Daoy (cell line): ENCODE measurements around the gene THSD4. TPM values are rescaled to one million over a fixed set of nuclear protein-coding genes. Genes with fewer than 3 reads are reported as not detected.
"Not testable (repeated sequence)": the region's sequence is repeated elsewhere in the genome, so short reads cannot be mapped to it uniquely, and the experiment has no call there.

Experiments used
- DNase-seq: peaks from one replicate; pipeline ENCODE4 v3.0.0-alpha.2; 2015; ENCODE audit warnings: low read depth
- total RNA-seq: library from RNA; depleted of rRNA; stranded (reverse); fragments of >200 nt; shearing (Covaris generic); gene quantifications from 2 replicates; pipeline ENCODE4 v1.2.3, GENCODE V29; 2014

The THSD4 gene
- total RNA-seq, 1 experiment from 2014 or later, result 5.4 TPM

DNA sequence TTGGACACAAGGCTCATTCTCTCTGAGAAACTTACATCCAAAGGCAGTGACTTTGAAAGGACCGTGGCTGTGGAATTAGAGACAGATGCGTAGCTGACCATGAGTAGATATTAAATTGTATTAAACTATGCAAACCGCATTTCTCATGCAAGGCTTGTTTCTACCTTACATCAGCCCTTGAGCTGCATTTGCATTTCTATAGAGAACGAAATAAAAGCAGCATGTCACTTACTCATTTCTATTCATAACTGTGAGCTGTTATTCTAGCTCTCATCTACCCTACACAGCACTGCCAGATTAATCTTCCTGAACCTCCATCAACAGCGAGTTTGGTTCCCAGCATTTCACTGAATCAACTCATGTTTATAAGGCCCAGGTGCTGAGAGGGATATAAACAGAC, 72.3 kb downstream of the THSD4 start:
- no peak for DNase-seq

- no peak for DNase-seq
These were observed 74.4 kb downstream of the THSD4 start for GRCh38 chr15:71189718-71190117.

- no peak for DNase-seq
These were observed 76.0 kb downstream of the THSD4 start for GRCh38 chr15:71191296-71191695.

- no peak for DNase-seq
These were observed 77.5 kb downstream of the THSD4 start for GRCh38 chr15:71192816-71193215.

GRCh38 chr15:71194286-71194685, 79.0 kb downstream of the THSD4 start:
- DNase-seq, result no peak

DNA sequence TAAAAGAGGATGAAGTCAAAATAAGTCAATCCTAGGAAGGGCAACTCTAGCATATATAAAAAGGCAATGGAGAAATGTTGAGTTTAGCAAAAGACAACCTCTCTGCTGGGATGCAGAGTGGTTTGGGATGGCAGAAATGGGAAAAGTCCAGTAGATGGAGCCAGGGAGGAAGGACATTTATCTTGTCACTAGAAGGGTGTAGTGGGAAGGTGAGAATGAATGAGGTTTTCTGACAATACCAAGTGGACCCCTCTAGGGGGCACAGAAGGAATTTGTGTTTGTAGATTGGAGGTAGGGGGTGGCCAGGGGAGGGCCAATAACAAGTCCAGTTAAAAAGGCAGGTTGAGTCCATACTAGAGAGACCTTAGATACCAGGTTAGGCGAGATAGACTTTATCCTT, 80.0 kb downstream of the THSD4 start:
- peak; percentile 25 for DNase-seq

- DNase-seq, result no peak
These were observed 82.3 kb downstream of the THSD4 start for GRCh38 chr15:71197620-71198019.

GRCh38 chr15:71198846-71199245, 83.6 kb downstream of the THSD4 start:
- no peak for DNase-seq

GRCh38 chr15:71199384-71200351, 84.4 kb downstream of the THSD4 start:
- no peak for DNase-seq

DNA sequence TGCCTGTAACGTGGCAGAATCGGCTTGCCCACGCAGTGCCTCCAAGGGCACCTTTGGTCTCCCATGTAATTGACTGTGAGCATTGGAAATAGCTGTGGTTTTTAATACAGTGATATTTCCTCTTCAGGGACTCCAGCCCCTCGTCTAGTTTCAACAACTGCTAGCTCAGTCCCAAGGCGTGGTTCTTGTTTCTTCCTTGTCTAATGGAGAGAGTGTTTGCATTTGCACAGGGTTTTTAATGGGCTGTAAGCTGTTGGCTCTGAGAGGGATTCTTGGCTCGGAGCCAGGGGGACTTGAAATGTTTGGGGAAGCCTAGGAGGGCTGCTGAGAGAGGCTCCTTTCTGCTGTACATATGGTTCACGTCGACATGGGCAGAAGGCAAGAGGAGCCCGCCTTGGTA, 86.2 kb downstream of the THSD4 start:
- no peak for DNase-seq

GRCh38 chr15:71202712-71203111, 87.4 kb downstream of the THSD4 start:
- DNase-seq, result no peak

DNA sequence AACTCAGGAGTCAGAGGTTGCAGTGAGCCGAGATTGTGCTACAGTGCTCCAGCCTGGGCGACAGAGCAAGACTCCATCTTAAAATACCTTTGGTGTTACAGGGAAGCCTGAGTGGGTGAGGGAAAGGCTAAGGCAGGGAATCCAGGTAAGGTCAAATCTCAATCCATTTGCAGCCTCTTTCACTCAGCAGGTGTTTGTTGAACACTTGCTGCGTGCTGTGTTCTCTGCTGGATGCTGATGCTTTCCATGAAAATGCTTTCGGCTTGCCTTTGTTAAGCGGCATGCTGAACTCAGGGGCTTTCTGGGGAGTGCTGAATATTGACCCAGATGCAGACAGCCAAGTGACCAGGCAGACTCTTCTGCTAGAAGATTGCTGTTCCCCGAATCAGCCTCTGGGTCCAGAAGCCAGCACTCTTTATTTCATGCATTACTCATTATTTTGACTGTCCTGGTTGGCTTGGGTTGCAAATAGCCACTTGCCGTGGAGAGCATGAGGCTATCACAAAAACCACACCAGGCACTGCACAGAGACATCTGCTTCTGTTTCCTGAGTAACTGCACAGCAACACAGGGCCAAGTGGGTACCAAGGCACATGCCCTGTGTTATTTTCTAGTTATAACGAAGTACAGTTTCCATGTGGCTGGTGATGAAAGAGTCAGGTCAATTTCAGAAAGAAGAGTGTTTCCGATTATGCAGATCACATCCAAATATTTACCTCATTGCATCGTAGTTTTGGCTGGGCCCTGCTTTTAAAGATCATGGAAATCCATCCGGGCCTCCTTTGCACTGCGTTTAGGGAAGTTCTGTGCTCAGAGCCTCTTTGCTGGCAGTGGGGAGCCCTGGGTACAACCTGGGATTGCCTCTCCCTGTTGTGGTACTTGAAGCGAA, 88.6 kb downstream of the THSD4 start:
- no peak for DNase-seq

DNA sequence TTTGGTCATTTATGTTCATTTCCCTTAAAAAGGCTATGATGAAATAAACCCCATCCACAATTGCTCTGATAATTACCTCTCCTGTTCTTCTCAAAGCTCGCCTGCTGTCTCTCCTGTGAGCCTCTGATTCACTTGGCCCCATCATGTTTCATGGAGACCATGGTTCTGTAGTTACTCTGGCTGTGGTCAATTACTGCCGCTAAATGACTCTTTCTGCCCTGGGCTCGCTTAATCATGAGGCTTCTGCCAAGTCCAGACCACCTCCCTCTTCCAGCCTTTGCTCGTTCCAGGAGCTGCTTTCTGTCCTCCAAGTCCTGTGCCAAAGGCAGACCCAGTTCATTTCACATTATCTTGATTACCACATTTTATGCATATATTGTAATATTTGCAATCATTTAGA, 91.9 kb downstream of the THSD4 start:
- DNase-seq, result no peak

DNA sequence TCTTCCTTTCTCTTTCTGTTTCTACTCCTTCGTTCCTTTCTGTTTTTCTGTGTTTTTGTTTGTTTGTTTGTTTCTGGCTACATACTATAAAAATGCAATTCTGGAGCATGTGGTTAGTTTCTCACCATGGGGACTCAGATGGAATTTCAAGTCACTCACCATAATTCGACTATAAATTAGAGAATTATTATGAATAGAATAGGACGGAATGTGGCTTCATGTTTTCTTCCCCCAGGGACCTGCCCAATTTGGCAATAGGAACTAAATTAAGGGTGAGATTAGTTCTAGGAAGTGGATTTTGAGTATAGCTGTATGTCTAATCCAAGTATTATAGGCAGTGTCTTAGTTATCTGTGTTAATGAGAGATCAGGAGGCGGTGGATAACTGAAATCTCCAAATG, 96.9 kb downstream of the THSD4 start:
- DNase-seq, result no peak

- not testable (repeated sequence) for DNase-seq
These were observed 98.7 kb downstream of the THSD4 start for GRCh38 chr15:71213943-71214342.

GRCh38 chr15:71215126-71215894, 100.0 kb downstream of the THSD4 start:
- no peak for DNase-seq

- DNase-seq, result no peak
These were observed 103.1 kb downstream of the THSD4 start for GRCh38 chr15:71218272-71218805.

DNA sequence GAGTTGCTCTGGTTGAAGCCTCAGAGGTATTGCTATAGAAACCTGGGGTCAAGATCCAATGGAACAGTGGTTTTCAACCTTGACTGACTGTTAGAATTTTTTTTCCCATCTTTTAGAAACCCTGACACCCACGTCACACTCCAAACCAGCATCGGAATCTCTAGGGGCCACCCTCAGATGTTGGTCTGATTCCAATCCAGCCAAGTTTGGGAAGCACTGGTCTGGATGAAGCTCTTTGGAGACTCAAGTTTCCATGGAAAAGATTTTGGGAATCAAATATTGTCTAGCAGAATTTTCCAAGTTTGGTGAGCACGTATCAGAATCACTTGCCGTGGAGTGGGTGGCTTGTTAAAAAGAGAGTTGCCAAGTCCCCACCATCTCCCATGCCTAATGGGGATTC, 103.8 kb downstream of the THSD4 start:
- DNase-seq, result no peak

GRCh38 chr15:71219645-71220044, 104.4 kb downstream of the THSD4 start:
- DNase-seq, result no peak

GRCh38 chr15:71220828-71221227, 105.6 kb downstream of the THSD4 start:
- no peak for DNase-seq

DNA sequence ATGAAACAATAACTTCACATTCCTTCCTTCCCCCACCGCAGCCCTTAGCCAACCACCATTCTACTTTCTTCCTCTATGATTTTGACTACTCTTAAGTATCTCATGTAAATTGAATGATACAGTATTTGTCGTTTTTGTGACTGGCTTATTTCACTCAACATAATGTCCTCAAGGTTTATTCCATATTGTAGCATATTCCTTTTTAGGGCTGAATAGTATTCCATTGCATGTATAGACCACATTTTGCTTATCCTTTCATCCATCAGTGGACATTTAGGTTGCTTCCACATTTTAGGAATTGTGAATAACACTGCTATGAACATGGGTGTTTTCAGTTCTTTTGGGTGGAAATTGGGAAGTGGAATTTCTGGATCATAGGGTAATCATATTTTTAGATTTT, 106.1 kb downstream of the THSD4 start:
- no peak for DNase-seq

- no peak for DNase-seq
These were observed 108.2 kb downstream of the THSD4 start for GRCh38 chr15:71223516-71223915.
